GM19035 (cell line): ENCODE measurements around the gene GOLGA6B.
"Not testable (repeated sequence)": the region's sequence is repeated elsewhere in the genome, so short reads cannot be mapped to it uniquely, and the experiment has no call there.

Source experiments
- ATAC-seq: cut with Tn5 transposase; IDR thresholded peaks from one replicate; pipeline ENCODE4 v1.9.1; 2021; ENCODE audit not compliant: unreplicated experiment

The GOLGA6B gene, protein sequence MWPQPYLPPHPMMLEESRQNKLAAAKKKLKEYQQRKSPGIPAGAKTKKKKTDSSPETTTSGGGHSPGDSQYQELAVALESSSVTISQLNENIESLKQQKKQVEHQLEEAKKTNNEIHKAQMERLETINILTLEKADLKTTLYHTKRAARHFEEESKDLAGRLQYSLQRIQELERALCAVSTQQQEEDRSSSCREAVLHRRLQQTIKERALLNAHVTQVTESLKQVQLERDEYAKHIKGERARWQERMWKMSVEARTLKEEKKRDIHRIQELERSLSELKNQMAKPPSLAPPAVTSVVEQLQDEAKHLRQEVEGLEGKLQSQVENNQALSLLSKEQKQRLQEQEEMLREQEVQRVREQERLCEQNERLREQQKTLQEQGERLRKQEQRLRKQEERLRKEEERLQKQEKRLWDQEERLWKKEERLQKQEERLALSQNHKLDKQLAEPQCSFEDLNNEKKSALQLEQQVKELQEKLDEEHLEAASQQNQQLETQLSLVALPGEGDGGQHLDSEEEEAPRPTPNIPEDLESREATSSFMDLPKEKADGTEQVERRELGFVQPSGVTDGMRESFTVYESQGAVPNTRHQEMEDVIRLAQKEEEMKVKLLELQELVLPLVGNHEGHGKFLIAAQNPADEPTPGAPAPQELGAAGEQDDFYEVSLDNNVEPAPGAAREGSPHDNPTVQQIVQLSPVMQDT

DNA sequence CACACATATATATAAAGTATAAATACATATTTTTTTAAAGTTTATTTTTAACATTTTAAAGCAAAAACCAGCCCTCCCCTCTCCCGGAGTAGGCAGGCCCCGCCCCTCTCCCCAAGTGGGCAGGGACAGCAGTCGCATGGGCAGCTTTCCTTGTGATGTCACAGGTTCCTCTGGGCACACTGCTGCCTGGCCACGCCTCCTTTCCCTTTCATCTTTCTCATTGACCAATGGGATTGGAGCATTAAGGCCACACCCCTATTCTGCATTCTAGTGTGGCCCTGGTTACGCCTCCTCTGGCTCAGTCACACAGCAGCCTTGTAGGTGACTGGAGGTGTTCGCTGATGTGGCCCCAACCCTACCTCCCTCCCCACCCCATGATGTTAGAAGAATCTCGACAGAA lies at the start of gene GOLGA6B:
GOLGA6B (plus strand) TSS at position 301 of the 400 bp plus-strand sequence; CDS start at position 342, 41 bp downstream.
- ATAC-seq = not testable (repeated sequence)

DNA sequence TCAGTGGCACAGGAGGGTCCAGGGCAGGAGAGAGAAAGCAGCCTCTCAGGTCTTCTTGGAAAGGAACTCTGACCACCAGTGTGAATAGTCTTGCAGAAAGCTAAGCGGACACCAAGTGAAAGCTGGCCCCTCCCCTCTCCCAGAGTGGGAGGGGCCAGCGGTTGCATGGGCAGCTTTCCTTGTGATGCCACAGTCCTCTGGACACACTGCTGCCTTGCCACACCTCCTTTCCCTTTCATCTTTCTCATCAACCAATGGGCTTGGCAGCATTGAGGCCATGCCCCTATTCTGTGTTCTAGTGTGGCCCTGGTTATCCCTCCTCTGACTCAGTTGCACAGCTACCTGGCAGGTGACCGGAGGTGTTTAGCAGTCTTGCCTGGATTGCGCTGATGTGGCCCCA lies 49.7 kb upstream of the GOLGA6B start:
- ATAC-seq = no peak

DNA sequence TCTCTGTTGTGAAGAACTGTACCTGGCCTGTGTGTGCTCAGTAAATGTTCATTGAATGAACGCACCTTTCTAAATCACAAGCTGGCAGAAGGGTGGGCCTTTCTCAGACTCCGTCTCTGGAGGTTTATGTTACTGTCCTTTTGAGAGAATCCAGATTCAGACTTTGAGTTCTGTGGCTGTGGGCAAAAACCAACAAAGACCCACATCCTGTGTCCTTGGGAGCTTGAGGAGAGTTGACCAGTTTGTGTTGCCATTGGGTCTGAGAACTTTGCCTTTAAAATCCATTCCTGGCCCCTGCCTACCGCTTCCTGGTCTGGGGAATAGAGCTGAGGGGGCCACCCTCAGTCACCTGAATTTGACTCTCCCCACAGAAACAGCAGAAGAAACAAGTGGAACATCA lies 46.4 kb upstream of the GOLGA6B start:
- not testable (repeated sequence) for ATAC-seq

DNA sequence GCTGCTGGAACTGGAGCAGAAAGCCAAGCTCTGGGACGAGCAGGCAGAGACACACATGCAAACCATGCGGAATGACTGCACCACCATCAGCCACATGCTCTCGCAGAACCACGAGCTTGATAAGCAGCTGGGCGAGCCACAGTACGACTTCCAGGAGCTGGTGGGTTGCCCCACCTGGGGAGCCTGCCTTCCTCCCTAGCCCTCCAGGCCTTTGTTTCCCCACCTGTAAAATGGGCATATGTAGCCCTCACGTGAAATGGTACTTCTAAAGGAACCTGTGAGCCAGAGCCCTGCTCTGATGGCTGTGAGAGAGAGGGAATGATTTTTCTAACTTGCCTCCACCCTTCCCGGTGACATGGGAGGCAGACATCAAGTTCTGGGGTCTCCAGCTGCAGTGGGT lies 44.6 kb upstream of the GOLGA6B start:
- ATAC-seq = no peak

DNA sequence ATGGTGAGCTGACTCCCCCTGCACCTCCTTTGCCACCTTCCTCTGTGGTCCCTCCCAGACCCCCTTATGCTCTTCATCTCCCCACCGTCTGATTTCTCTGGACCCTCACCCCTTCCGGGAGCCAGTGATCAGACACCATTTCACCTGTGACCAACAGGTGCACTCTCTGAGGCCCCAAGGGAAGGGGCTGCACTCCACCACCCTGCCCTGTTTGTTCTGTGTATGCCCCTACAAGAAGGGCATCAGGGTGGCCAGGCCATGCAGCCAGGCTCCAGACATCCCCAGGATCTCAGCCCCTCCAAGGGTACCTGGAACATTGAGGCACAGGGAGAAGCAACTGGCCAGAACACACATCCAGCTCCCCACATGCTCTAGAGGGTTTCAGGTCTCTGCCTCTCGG lies 42.2 kb upstream of the GOLGA6B start:
- not testable (repeated sequence) for ATAC-seq

DNA sequence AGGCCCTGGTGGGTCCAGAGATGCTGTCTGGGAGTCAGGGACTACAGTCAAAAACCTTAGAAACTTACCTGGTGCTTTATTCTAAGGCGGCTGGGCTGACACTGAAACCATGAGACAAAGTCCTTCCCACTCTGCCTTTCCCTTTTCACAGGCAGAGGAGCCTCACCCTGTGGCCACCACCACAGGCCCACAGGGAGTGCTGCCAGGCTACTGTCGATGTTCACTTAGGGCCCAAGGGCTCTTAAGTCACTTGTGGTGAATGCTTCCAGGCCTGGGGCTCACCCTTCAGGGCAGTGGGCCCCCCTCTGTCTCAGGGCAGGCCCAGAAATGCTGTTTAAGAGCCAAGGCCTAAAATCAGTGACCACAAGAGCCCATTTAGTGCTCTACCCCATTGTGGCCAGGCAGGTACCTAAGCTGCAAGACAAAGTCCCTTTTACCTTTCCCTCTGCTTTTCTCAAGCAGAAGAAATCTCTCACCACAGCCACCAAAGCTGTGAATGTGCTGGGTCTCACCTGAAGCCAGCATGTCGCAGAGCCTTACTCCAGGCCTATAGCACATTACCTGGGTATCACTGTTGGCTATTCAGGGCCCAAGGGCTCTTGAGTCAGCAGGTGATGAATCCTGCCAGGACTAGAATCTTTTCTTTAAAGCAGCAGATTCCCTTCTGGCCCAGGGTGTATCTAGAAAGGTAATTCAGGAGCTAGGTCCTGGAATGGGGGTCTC lies 39.5 kb upstream of the GOLGA6B start:
- no peak for ATAC-seq

DNA sequence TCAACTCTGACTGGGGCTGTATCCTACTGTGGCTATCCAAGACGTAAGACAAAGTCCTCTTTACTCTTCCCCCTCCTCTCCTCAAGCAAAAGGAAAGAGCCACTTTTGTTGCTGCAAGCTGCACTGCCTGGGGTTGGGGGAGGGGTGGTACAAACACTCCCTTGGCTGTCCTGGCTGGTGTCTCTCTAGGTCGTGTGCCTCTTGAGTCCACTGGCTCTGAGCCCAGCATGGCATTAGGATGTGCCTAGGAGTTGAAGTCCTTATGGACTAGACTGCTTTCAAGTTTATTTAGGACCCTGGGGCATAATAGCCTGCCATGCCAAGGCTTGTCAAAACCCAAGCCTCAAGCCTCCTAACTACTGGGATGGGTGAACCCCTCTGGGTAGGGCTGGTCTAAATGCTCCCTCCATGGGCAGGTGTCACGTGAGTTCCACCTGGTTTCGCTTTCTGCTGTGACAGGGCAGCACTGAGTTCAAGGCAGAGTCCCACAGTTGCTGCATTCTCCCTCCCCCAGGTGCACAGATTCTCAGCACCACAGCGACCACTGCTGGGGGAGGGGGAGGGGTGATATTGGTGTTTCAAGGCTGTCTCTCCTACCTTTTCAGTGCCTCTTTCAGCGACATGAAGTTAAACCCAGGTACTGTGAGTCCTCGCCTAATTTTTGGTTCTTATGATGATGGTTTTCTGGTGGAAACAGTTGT lies 38.8 kb upstream of the GOLGA6B start:
- ATAC-seq = not testable (repeated sequence)

DNA sequence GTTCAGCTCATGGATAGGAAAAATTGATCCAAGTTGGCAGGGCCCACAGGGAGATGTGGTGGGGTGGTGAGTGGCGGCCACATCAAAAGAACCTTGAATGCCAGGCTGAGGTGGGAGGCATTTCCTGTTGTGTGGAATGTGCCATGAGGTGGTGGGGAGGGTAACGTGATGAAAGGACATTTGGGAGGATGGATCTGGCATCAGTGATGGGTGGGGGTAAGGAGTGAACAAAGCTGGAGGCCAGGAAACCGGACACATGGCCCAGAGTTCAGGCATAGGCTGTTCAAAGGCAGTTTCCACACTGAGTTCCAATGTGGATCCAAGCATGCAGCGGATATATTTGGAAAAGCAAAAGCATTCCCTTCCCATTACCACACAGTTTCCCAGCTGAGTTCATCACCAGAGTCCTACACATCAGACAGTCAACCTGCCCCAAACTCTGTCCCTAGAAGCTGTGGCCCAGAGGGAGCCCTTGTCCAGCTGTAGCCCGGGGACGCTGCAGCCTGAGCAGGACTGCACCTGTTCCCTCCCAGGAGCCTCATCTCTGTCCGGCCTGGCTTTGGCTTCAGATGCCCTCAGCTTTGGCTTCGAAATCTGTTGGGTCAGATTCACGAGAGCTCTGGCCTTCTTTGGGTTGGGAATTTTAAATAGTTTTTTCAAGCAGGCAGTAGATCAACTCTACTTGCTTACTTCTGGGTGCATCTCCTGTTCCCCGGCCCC lies 37.8 kb upstream of the GOLGA6B start:
- ATAC-seq = no peak

DNA sequence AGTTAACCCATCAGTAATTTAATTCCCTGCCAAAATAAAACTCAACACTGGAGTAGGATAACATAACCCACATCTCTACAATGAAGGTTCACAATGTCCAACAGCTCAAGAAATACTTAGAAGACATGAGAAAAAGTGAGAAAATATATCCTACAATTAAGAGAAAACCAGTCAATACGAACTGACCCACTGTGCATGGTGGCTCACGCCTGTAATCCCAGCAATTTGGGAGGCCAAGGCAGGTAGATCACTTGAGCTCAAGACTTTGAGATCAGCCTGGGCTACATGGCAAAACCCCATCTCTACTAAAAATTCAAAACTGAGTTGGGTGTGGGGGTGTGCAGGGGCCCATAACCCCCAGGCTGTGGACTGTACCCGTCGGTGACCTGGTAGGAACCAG lies 30.6 kb upstream of the GOLGA6B start:
- not testable (repeated sequence) for ATAC-seq

DNA sequence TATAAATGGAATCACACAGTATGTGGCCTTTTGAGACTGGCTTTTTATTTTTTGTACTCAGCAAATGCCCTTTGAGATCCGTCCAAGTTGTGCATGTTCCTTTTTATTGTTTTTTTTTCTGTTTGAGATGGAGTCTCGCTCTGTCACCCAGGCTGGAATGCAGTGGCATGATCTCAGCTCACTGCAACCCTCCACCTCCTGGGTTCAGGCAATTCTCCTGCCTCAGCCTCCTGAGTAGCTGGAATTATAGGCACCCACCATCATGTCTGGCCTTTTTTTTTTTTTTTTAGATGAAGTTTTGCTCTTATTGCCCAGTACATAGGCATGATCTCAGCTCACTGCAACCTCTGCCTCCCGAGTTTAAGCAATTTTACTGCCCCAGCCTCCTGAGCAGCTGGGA lies 28.3 kb upstream of the GOLGA6B start:
- ATAC-seq = not testable (repeated sequence)

DNA sequence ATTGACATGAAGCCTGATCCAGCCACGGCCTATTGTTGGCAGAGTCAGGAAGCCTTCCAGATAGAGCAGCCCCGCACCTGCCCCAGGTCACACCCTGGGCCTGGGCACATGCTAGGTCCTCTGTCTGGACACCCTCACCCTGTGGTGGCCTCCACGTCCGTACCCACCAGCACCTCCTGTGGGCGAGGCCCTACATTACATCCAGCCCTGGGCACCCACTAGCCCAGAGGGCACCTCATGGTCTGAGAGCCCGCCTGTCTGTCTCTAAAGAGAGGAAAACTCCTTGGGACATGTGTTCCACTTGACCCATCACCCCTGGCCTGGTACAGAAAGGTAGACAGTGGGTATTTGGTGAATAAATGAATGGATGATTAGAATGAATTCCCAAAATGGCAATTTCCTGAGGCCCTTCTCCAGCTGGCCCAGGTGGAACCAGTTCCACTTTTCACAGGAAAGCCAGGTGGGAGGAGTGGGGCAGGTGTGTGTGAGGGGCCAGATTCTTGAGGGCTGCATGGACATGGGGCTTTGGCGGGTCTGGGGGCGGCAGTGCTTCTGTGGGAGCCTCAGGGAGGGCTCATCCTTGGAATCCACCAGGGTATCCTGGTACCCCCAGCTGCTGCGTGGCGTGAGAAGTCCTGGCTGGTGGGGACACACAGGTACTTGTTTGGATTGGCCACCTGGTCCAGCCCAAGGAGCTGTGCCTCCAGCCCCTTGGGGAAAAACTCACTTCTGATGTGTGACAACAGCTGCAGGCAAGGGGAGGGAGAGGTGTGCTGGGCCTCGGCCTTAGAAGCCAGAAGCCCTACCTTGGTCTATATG lies 26.0 kb upstream of the GOLGA6B start:
- not testable (repeated sequence) for ATAC-seq

DNA sequence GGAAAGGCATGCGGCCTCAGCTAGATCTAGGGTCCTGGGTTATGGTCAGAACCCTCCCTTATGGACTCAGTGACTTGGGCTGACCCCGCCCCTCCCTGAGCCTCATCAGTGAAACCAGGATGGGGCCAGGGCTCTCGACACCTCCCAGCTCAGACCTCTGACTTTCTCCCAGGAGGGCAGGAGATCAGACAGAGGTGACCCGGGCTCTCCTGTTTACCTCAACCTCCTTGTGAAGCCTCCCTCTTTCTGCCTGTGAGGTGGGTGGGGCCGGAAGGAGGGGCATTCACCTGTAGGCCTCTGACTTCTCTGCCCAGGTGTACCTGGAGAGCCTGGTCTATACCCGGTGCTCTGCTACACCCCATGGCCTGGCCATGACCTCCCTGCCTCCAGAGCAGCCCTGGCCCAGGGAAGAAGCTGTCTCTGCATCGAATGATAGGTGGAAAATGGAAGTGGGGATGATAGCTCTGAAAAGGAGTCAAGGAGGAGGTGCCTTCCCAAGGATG lies 25.4 kb upstream of the GOLGA6B start:
- not testable (repeated sequence) for ATAC-seq

DNA sequence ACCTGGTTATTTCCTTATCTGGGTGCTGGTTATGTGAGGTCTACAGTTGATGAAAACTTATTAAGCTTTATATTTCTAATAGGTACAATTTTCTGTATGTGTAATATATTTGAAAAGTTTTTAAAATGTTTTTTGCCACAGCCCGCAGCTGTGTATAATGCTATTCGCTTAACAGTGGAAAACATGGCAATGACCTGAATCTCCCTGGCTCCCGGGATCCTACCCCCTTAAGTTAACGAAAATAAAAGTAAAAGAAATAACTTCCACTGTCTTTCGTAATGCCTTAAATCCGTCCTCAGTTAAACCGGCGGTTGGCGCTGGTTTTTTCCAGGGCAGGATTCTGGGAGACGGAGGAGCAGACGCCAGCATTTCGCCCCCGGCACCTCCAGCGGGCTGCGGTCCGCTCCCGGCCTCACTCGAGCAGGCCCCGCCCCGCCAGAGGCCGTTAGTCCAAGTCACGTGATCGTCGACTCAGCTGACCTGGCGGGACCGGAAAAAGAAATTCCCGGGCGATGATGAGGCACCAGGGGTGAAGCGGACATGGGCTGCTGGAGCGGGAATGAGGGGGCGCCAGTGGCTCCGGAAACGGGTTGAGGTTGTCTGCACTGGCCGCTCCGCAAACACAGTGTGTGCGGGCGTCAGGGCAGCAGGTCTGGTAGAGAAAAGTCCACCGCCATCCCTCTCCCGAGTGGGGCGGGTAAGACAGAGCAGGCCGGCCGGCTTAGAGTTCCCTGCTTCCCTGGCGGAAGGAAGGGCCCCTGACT lies 17.8 kb upstream of the GOLGA6B start:
- ATAC-seq = peak; percentile 49

DNA sequence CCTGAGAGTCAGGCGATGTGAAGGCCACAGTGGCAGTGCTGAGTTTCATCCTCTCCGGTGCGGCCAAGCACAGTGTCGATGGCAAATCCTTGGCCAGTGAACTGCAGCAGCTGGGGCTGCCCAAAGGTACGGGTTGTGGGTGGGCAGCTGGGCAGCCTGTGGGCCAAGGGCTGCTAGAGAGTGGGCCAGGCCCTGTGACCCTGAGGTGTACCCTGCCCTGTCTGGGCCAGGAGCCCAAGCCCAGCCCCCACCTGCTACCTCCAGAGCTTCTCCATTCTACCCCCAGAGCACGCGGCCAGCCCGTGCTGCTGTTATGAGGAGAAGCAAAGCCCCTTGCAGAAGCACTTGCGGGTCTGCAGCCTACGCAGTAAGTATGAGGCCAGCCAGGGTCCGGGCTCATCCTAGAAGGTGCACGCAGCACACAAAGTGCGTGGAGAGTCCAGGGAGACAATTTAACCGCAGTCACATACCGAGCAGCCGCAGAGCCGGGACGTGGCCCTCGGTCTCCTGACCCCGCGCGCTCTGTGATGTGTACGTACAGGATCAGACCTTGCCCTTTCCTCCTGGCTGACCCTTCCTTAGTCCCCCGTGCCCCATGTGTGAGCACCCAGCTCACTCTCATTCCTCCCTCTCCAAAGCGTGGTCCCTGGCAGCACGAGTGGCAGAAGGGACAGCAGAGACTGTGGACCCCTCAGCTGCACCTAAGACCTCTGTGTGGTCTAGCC lies 14.6 kb upstream of the GOLGA6B start:
- ATAC-seq = not testable (repeated sequence)

DNA sequence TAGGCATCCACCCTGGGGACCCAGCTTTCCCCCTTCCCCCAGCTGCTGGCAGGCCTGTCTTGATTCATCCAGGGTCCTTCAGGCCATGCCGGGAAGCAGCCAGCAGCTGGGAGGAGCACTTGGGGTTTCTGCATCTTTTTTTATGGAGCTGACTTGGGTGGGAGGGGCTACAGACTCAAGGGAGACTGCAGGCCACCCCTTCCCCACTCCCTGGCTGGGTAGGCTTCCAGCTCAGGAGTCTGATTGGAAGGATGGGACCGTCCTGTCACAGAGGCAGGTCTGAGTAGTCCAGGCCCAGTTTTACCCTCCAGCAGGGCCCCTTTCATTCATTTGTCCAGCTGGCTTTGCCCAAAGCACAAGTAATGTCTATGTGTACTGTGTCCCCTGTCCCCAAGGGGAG lies 12.2 kb upstream of the GOLGA6B start:
- ATAC-seq = not testable (repeated sequence)

DNA sequence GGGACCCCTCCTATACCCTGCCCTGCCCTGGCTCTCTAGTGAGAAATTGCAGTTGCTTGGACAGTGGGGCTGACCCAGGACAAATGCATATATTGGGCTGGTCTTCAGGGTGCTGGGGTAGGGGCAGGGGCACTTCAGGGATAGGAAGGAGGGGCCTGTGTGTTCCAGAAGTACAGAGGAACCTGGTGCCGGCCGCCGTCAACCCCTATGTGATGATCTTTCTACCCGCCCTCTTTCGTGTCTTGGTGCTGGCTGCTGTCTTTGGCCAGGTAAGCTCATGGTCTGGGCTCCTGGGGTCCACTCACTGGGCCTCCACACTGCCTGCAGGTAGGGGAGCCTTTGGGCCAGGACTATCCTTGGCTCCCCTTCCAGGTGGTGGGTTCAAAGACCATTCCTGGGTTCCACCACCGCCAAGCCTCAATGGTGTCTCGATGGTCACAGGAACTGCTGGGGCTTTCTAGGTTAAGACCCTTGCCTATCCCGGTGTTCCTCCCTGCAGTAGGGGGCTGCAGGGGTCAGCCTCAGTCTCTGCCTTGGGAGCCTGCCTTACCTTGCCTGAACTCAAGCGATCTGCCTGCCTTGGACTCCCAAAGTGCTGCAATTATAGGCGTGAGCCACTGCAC lies 5.8 kb upstream of the GOLGA6B start:
- not testable (repeated sequence) for ATAC-seq

DNA sequence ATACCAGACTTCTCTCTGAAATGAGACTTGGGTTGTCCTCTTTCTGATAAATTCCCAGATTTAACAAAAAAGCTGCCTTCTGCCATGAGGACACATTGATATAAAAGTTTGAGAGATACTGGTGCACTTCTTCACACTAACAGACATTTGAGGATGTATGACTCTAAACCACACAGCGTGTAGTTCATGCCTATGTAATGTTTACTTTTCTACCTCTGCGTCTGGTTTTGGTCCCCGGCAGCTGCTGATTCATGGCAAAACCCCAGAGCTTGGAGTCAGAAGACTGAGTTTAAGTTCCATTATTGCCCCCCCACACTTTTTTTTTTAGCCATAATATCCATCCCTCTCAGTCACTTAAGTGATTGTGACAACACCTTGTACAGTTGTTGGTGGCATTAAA lies 1.5 kb downstream of the GOLGA6B start:
- ATAC-seq = not testable (repeated sequence)
